PC-3 (cell line): ENCODE measurements around the gene RRBP1. TPM values are rescaled to one million over a fixed set of nuclear protein-coding genes. Genes with fewer than 3 reads are reported as not detected.

Source experiments
- ATAC-seq: fragments of 200-7000 bp; cut with Tn5 transposase; 2 replicates; pipeline ENCODE4 v1.9.1; 2020; ENCODE audit warnings: mild to moderate bottlenecking, moderate library complexity
- BruUV-seq: library from RNA; stranded (reverse); fragments of 400-500 nt; replicated peaks from 2 replicates; lab custom pipeline; 2021; lab: Mats Ljungman, UMichigan
- CTCF ChIA-PET: fragments of 300-600 bp; sonication (Branson Sonifier 250); formaldehyde crosslinking; loops from one replicate; lab custom pipeline; 2022; ENCODE audit warnings: antibody characterized with exemption; lab: Charles Lee
- POLR2A ChIA-PET: fragments of 300-600 bp; sonication (Branson Sonifier 250); formaldehyde crosslinking; loops from one replicate; lab custom pipeline; 2022; ENCODE audit warnings: antibody characterized with exemption; ENCODE audit not compliant: unreplicated experiment; lab: Charles Lee
- DNase-seq: peaks from one replicate; pipeline ENCODE4 v3.0.0-alpha.2; 2015
- H2AFZ ChIP-seq: fragments of 300-600 bp; sonication (generic); 2 replicates; pipeline ENCODE4 v1.6.0; 2016; ENCODE audit warnings: antibody characterized with exemption, low read length
- H3F3A ChIP-seq: fragments of 300-600 bp; sonication (generic); one replicate; pipeline ENCODE4 v1.6.0; 2017; ENCODE audit warnings: antibody characterized with exemption, low read length, control low read depth, mild to moderate bottlenecking; ENCODE audit not compliant: unreplicated experiment
- H3K27ac ChIP-seq: fragments of 300-600 bp; sonication (generic); 2 replicates; pipeline ENCODE4 v1.5.1; 2016; ENCODE audit warnings: mild to moderate bottlenecking, low read length
- H3K27me3 ChIP-seq: fragments of 300-600 bp; sonication (generic); 2 replicates; pipeline ENCODE4 v1.6.1; 2016; ENCODE audit warnings: low read length, mixed read lengths
- H3K36me3 ChIP-seq: fragments of 300-600 bp; sonication (generic); 2 replicates; pipeline ENCODE4 v1.6.1; 2016; ENCODE audit warnings: low read depth, mixed run types, low read length, mixed read lengths
- H3K4me1 ChIP-seq: fragments of 300-600 bp; sonication (generic); 2 replicates; pipeline ENCODE4 v1.5.1; 2016; ENCODE audit warnings: low read length; ENCODE audit not compliant: insufficient read depth
- H3K4me2 ChIP-seq: fragments of 300-600 bp; sonication (generic); 2 replicates; pipeline ENCODE4 v1.6.0; 2016; ENCODE audit warnings: low read length
- H3K4me3 ChIP-seq: fragments of 300-600 bp; sonication (generic); 2 replicates; pipeline ENCODE4 v1.5.1; 2016; ENCODE audit warnings: mild to moderate bottlenecking, low read length, mixed read lengths
- H3K79me2 ChIP-seq: fragments of 300-600 bp; sonication (generic); 2 replicates; pipeline ENCODE4 v1.6.1; 2017; ENCODE audit warnings: low read length, mixed read lengths
- H3K9ac ChIP-seq: fragments of 300-600 bp; sonication (generic); 2 replicates; pipeline ENCODE4 v1.6.0; 2016; ENCODE audit warnings: mild to moderate bottlenecking, low read length
- H3K9me2 ChIP-seq: fragments of 300-600 bp; sonication (generic); replicated peaks from 2 replicates; pipeline ENCODE4 v1.6.1; 2016; ENCODE audit warnings: mixed run types, low read length, mixed read lengths
- H3K9me3 ChIP-seq: fragments of 300-600 bp; sonication (generic); 2 replicates; pipeline ENCODE4 v1.6.1; 2016; ENCODE audit warnings: low read length, mixed read lengths
- H4K20me1 ChIP-seq: fragments of 300-600 bp; sonication (generic); 2 replicates; pipeline ENCODE4 v1.6.1; 2016; ENCODE audit warnings: low read length, mixed read lengths
- CTCF ChIP-seq: fragments of 300-600 bp; sonication (generic); conservative IDR thresholded peaks from 2 replicates; pipeline ENCODE4 v1.5.1; 2017; ENCODE audit warnings: antibody characterized with exemption, low read depth, mild to moderate bottlenecking, low read length
- EZH2 ChIP-seq: fragments of 300-600 bp; sonication (generic); IDR thresholded peaks from one replicate; pipeline ENCODE4 v1.6.1; 2017; ENCODE audit warnings: antibody characterized with exemption, mild to moderate bottlenecking, low read length; ENCODE audit not compliant: unreplicated experiment
- EZH2phosphoT487 ChIP-seq: fragments of 300-600 bp; sonication (generic); IDR thresholded peaks from 2 replicates; pipeline ENCODE4 v1.6.1; 2018; ENCODE audit warnings: mild to moderate bottlenecking, antibody characterized with exemption, low read length, borderline replicate concordance
- intact Hi-C: fragments of 100-400 bp; cut with micrococcal nuclease; formaldehyde crosslinking; loops from 2 replicates; pipeline ENCODE4 v1.9.0; 2023
- total RNA-seq: library from RNA; depleted of rRNA; stranded (reverse); fragments of >200 nt; gene quantifications from 2 replicates; pipeline ENCODE4 v1.2.3, GENCODE V29; 2014

The RRBP1 gene
- total RNA-seq, 1 experiment from 2014 or later: 176 TPM

- Histone ChIP-seq H3F3A (no peaks in the 10 kb centered on the region), H3K4me2 (no peak overlapping the region), H3K79me2 (peaks cover 95% of the 10 kb centered on the region), H4K20me1 (peaks cover 27% of the 10 kb centered on the region; the same call in 1 of the 2 replicates), H3K4me1 (no peaks in the 10 kb centered on the region), H3K4me3 (no peak overlapping the region), H3K9me2 (no peaks in the 10 kb centered on the region), H3K27ac (no peak overlapping the region), H3K9ac (no peak overlapping the region), H3K9me3 (no peaks in the 10 kb centered on the region), H3K27me3 (no peaks in the 10 kb centered on the region), H3K36me3 (peaks cover 31% of the 10 kb centered on the region), H2AFZ (no peak overlapping the region)
- TF ChIP-seq EZH2phosphoT487 (no peak), EZH2 (no peak), CTCF (no peak)
- ATAC-seq (no peak), DNase-seq (no peak)
- ChIA-PET CTCF (no interaction called here), POLR2A (interaction anchor here (0.6 kb wide), 1 partner anchor 92 kb away, joined by 6 read pairs; no protein-coding TSS in a partner anchor)
- intact Hi-C loops: no loop called here
- no TSS peak for BruUV-seq
These were observed 19.6 kb downstream of the RRBP1 start for GRCh38 chr20:17662333-17663039.

DNA sequence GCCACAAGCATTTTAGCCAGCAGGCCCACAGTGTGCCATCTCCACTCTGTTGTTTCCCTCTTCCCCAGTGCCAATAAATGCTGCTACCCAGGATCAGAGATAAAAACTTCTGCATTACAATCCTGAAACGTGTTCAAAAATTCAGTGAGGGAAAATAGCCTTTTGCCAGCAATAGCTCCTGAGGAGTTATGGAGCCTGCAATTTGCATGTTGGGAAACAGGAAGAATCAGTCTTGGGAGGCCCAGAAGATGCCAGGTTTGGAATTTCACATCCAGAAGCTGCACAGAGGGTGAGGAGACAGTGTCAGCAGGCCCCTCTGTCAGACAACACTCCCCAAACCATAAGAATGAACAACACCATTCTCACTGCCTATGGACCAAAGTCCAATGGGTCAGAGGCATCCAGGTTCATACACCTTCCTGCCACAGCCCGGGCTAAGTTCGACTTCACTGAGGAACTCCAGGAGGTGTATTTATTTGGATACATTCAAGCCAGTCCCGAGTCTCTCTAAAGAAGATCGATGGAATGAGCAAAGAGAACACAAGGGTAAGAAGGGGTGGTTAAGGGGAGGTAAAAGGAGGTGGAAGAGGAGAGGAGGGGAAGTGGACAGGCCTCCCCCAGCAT lies 20.8 kb downstream of the RRBP1 start:
- no peak for ATAC-seq
- TF ChIP-seq EZH2phosphoT487 (no peak), EZH2 (no peak), CTCF (no peak)

GRCh38 chr20:17660667-17661066 lies 21.4 kb downstream of the RRBP1 start:
- intact Hi-C loops: no loop called here
- DNase-seq (no peak), ATAC-seq (no peak)
- H3K79me2 ChIP-seq: peaks cover 94% of the 10 kb centered on the region
- H3K9me3 ChIP-seq: no peaks in the 10 kb centered on the region
- no peak overlapping the region for H2AFZ ChIP-seq
- H3K4me3 ChIP-seq: no peak overlapping the region
- no peak overlapping the region for H3K4me2 ChIP-seq
- BruUV-seq: no TSS peak
- peaks cover 43% of the 10 kb centered on the region for H3K36me3 ChIP-seq
- H3K27me3 ChIP-seq: no peaks in the 10 kb centered on the region
- TF ChIP-seq CTCF (no peak), EZH2 (no peak), EZH2phosphoT487 (no peak)
- ChIA-PET POLR2A (no interaction called here), CTCF (no interaction called here)
- H3K4me1 ChIP-seq: peaks cover 12% of the 10 kb centered on the region
- no peaks in the 10 kb centered on the region for H3F3A ChIP-seq
- H3K9ac ChIP-seq: no peak overlapping the region
- H3K27ac ChIP-seq: no peak overlapping the region
- no peaks in the 10 kb centered on the region for H3K9me2 ChIP-seq
- H4K20me1 ChIP-seq: peaks cover 18% of the 10 kb centered on the region; the same call in 1 of the 2 replicates

More for the DNA sequence above, 20.8 kb downstream of the RRBP1 start:
- no peaks in the 10 kb centered on the region for H3F3A ChIP-seq
- peaks cover 95% of the 10 kb centered on the region for H3K79me2 ChIP-seq
- no peak overlapping the region for H3K9ac ChIP-seq
- H3K27ac ChIP-seq: no peak overlapping the region
- H3K27me3 ChIP-seq: no peaks in the 10 kb centered on the region
- H3K36me3 ChIP-seq: peaks cover 41% of the 10 kb centered on the region
- H3K9me2 ChIP-seq: no peaks in the 10 kb centered on the region
- peaks cover 24% of the 10 kb centered on the region; the same call in 1 of the 2 replicates for H4K20me1 ChIP-seq
- DNase-seq: no peak
- H3K9me3 ChIP-seq: no peaks in the 10 kb centered on the region
- ChIA-PET CTCF (no interaction called here), POLR2A (no interaction called here)
- no peak overlapping the region for H2AFZ ChIP-seq
- BruUV-seq: no TSS peak
- H3K4me1 ChIP-seq: peaks cover 6% of the 10 kb centered on the region
- intact Hi-C loops: no loop called here
- no peak overlapping the region for H3K4me3 ChIP-seq
- no peak overlapping the region for H3K4me2 ChIP-seq
